HCT116 (cell line): ENCODE measurements around the gene PMEPA1. TPM values are rescaled to one million over a fixed set of nuclear protein-coding genes. Genes with fewer than 3 reads are reported as not detected.

ENCODE experiments used
- ATAC-seq: fragments of 200-7000 bp; cut with Tn5 transposase; 2 replicates; pipeline ENCODE4 v1.9.1; 2020; ENCODE audit warnings: mild to moderate bottlenecking, moderate library complexity
- BruUV-seq: library from RNA; stranded (reverse); fragments of 400-500 nt; replicated peaks from 2 replicates; lab custom pipeline; 2021; lab: Mats Ljungman, UMichigan
- CTCF ChIA-PET: fragments of 300-600 bp; sonication (Branson Sonifier 250); formaldehyde crosslinking; loops from one replicate; lab custom pipeline; 2021; ENCODE audit warnings: antibody characterized with exemption; lab: Charles Lee
- POLR2A ChIA-PET: fragments of 300-600, 350-600 bp; sonication (Branson Sonifier 250); formaldehyde crosslinking; loops from one replicate; lab custom pipeline; 2021; ENCODE audit warnings: antibody characterized with exemption; lab: Charles Lee
- RAD21 ChIA-PET, 2 experiments: fragments of 300-600 bp; sonication (Branson Sonifier 250); formaldehyde crosslinking; loops; one replicate each; lab custom pipeline; 2023; ENCODE audit warnings: low total read pairs in 2 of 2; ENCODE audit not compliant: uncharacterized antibody in 2 of 2, unreplicated experiment in 2 of 2, low non-redundant PET in 1 of 2; lab: Charles Lee
- DNase-seq: peaks from one replicate; pipeline ENCODE4 v3.0.0-alpha.2; 2010; ENCODE audit warnings: low read depth, low spot score
- H2AFZ ChIP-seq: fragments of 200-600 bp; shearing (Covaris generic), sonication (generic); 2 replicates; pipeline ENCODE4 v1.6.1; 2017; ENCODE audit warnings: low read depth, mixed run types, mixed read lengths, antibody characterized with exemption, low read length; ENCODE audit not compliant: poor library complexity, severe bottlenecking
- H3K27ac ChIP-seq: 2 replicates; pipeline ENCODE4 v1.5.1; 2012; ENCODE audit warnings: low read depth, low read length
- H3K27me3 ChIP-seq: fragments of 200-600 bp; sonication (generic); 2 replicates; pipeline ENCODE4 v1.6.1; 2016; ENCODE audit warnings: mixed run types, low read length, mixed read lengths; ENCODE audit not compliant: insufficient read depth
- H3K36me3 ChIP-seq, 2 experiments: fragments of 200-500 bp in 1 of 2; fragments of 200-600 bp in 1 of 2; sonication (Bioruptor generic) in 1 of 2; sonication (generic) in 1 of 2; 2 replicates each; pipeline versions ENCODE4 v1.5.1 to v1.6.1; 2014 to 2016; ENCODE audit warnings: low read length in 2 of 2, inconsistent platforms in 1 of 2, mixed read lengths in 1 of 2, mixed run types in 1 of 2; ENCODE audit not compliant: insufficient read depth in 2 of 2, control insufficient read depth in 1 of 2
- H3K4me1 ChIP-seq, 2 experiments: fragments of 200-600 bp in 1 of 2; sonication (generic) in 1 of 2; 2 replicates each; pipeline versions ENCODE4 v1.5.1 to v1.6.1; 2012 to 2017; ENCODE audit warnings: low read length in 2 of 2, inconsistent platforms in 1 of 2, mild to moderate bottlenecking in 1 of 2, mixed read lengths in 1 of 2, mixed run types in 1 of 2, moderate library complexity in 1 of 2; ENCODE audit not compliant: insufficient read depth in 2 of 2, control insufficient read depth in 1 of 2
- H3K4me2 ChIP-seq: fragments of 200-600 bp; sonication (generic); 2 replicates; pipeline ENCODE4 v1.6.1; 2017; ENCODE audit warnings: mixed run types, low read length, mixed read lengths
- H3K4me3 ChIP-seq, 2 experiments: fragments of 200-600 bp in 1 of 2; sonication (generic) in 1 of 2; replicated peaks in 1 of 2; 2 replicates each; pipeline ENCODE4 v1.5.1; 2011 to 2016; ENCODE audit warnings: low read length in 2 of 2, control low read depth in 1 of 2, low read depth in 1 of 2, mild to moderate bottlenecking in 1 of 2, mixed read lengths in 1 of 2, mixed run types in 1 of 2
- H3K79me2 ChIP-seq: fragments of 200-600 bp; sonication (generic); 2 replicates; pipeline ENCODE4 v1.6.1; 2017; ENCODE audit warnings: mild to moderate bottlenecking, mixed run types, low read length, moderate library complexity, mixed read lengths; ENCODE audit not compliant: insufficient read depth
- H3K9ac ChIP-seq: fragments of 200-600 bp; sonication (generic); 2 replicates; pipeline ENCODE4 v1.6.1; 2016; ENCODE audit warnings: low read length, mixed read lengths
- H3K9me2 ChIP-seq: fragments of 200-600 bp; sonication (generic), shearing (Covaris generic); 2 replicates; pipeline ENCODE4 v1.6.1; 2017; ENCODE audit warnings: mixed run types, mild to moderate bottlenecking, moderate library complexity; ENCODE audit not compliant: insufficient read depth
- H3K9me3 ChIP-seq, 2 experiments: fragments of 200-500 bp in 1 of 2; fragments of 200-600 bp in 1 of 2; sonication (Bioruptor generic) in 1 of 2; sonication (generic) in 1 of 2; 2 replicates each; pipeline ENCODE4 v1.6.1; 2014 to 2017; ENCODE audit warnings: low read length in 2 of 2, mixed read lengths in 2 of 2, inconsistent platforms in 1 of 2, low read depth in 1 of 2, mild to moderate bottlenecking in 1 of 2, mixed run types in 1 of 2, moderate library complexity in 1 of 2; ENCODE audit not compliant: control insufficient read depth in 1 of 2, insufficient read depth in 1 of 2
- H4K20me1 ChIP-seq: fragments of 200-600 bp; sonication (generic), shearing (Covaris generic); 2 replicates; pipeline ENCODE4 v1.6.1; 2017; ENCODE audit warnings: mixed run types, mild to moderate bottlenecking, moderate library complexity; ENCODE audit not compliant: insufficient read depth
- CBX3 ChIP-seq: IDR thresholded peaks from 2 replicates; pipeline ENCODE4 v1.6.1; 2012; ENCODE audit warnings: low read depth
- EGR1 ChIP-seq: IDR thresholded peaks from 2 replicates; pipeline ENCODE4 v1.6.1; 2012; ENCODE audit warnings: low read depth
- EZH2phosphoT487 ChIP-seq: fragments of 200-600 bp; IDR thresholded peaks from 2 replicates; pipeline ENCODE4 v1.6.1; 2018; ENCODE audit warnings: antibody characterized with exemption, borderline replicate concordance
- FOSL1 ChIP-seq: IDR thresholded peaks from 2 replicates; pipeline ENCODE4 v1.6.1; 2012; ENCODE audit warnings: low read depth
- JUND ChIP-seq: IDR thresholded peaks from 2 replicates; pipeline ENCODE4 v1.6.1; 2012
- POLR2A ChIP-seq: IDR thresholded peaks from 2 replicates; pipeline ENCODE4 v1.7.0; 2011; ENCODE audit warnings: borderline replicate concordance; ENCODE audit not compliant: insufficient read depth, insufficient read length; ENCODE audit errors: extremely low read depth
- POLR2AphosphoS5 ChIP-seq: IDR thresholded peaks from 2 replicates; pipeline ENCODE4 v1.6.1; 2011; ENCODE audit warnings: mild to moderate bottlenecking, low read depth, low read length, moderate library complexity
- RAD21 ChIP-seq: IDR thresholded peaks from 2 replicates; pipeline ENCODE4 v1.6.1; 2012; ENCODE audit warnings: low read depth, mild to moderate bottlenecking
- SIN3A ChIP-seq: IDR thresholded peaks from 2 replicates; pipeline ENCODE4 v1.6.1; 2012; ENCODE audit warnings: low read depth
- SP1 ChIP-seq: IDR thresholded peaks from 2 replicates; pipeline ENCODE4 v1.6.1; 2012; ENCODE audit warnings: low read depth
- SRF ChIP-seq: IDR thresholded peaks from 2 replicates; pipeline ENCODE4 v1.6.1; 2012; ENCODE audit warnings: low read depth
- TCF7L2 ChIP-seq: IDR thresholded peaks from 2 replicates; pipeline ENCODE4 v1.7.0; 2011; ENCODE audit warnings: borderline replicate concordance, inconsistent platforms; ENCODE audit not compliant: insufficient read depth, insufficient read length; ENCODE audit errors: extremely low read depth
- YY1 ChIP-seq: IDR thresholded peaks from 2 replicates; pipeline ENCODE4 v1.6.1; 2011; ENCODE audit warnings: low read length, low read depth, moderate library complexity, mild to moderate bottlenecking; ENCODE audit not compliant: insufficient replicate concordance; ENCODE audit errors: extremely low read depth
- ZFX ChIP-seq: fragments of 450-650 bp; IDR thresholded peaks from 2 replicates; pipeline ENCODE4 v1.6.1; 2017
- intact Hi-C: fragments of 100-400 bp; cut with micrococcal nuclease; formaldehyde crosslinking; loops from 2 replicates; pipeline ENCODE4 v1.10.0; 2022
- total RNA-seq: library from RNA; stranded (reverse); gene quantifications from one replicate; pipeline ENCODE4 v1.2.1, GENCODE V29; 2021; ENCODE audit not compliant: unreplicated experiment
- TF ChIP-seq, protein P1 (sequence below): IDR thresholded peaks from 2 replicates; pipeline ENCODE4 v1.6.1; 2012
- TF ChIP-seq, protein P2 (sequence below): IDR thresholded peaks from 2 replicates; pipeline ENCODE4 v1.6.1; 2011; ENCODE audit warnings: mild to moderate bottlenecking, low read length, moderate library complexity; ENCODE audit not compliant: insufficient replicate concordance; ENCODE audit errors: extremely low read depth

PMEPA1 gene
- total RNA-seq, 1 experiment from 2014 or later, result 0.64 TPM

DNA sequence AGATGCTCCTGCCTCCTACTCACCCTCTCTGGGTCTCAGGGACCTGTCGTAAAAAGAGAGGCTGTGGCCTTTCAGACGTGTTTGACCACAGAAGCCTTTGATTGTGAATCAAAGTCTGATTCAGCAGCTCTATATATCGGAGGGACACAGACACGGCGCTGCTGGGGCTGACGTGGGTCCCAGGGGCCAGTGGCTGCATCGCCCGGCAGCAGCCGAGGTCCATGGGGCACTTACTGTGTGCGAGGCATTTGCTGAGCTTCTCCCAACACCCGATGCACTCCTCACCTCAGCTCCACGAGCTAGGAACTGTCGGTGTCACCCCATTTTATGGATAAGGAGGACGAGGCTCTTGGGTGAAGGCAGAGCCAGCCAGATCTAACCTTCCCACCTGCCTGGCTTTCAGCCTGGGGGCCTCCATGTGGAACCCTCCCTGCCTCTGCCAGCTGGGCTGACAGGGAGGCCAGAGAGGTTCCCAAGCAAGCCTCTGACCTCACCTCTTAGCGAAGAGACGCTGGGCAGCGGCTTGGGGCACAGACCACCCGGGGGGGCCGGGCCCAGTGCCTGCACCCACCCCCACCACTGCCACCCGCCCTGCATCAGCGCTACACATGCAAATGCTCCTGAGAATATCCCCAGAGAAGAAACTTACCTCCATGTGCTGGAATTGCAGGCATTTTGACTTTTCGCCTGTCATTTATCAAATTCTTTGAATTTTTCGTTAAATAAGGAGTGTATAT, 19.9 kb downstream of the PMEPA1 start:
- ChIA-PET CTCF (no interaction called here), POLR2A (no interaction called here), RAD21 (no interaction called here)
- intact Hi-C loops, result no loop called here
- Histone ChIP-seq H3K9ac (no peak overlapping the region), H3K4me2 (no peak overlapping the region), H3K9me3 (no peaks in the 10 kb centered on the region), H3K27ac (no peak overlapping the region), H3K79me2 (no peaks in the 10 kb centered on the region), H2AFZ (no peak overlapping the region), H3K4me1 (peaks cover 21 to 29% of the 10 kb centered on the region in 2 experiments), H3K9me2 (no peaks in the 10 kb centered on the region), H3K4me3 (no peak overlapping the region), H3K36me3 (no peaks in the 10 kb centered on the region), H3K27me3 (peaks cover 92% of the 10 kb centered on the region), H4K20me1 (peaks cover 7% of the 10 kb centered on the region; the same call in 1 of the 2 replicates)
- ATAC-seq (no peak), DNase-seq (no peak)
- TF ChIP-seq, protein P1, sequence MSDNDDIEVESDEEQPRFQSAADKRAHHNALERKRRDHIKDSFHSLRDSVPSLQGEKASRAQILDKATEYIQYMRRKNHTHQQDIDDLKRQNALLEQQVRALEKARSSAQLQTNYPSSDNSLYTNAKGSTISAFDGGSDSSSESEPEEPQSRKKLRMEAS, result no peak
- no peak for TF ChIP-seq EGR1
- TF ChIP-seq CBX3, result no peak
- TF ChIP-seq, protein P2, sequence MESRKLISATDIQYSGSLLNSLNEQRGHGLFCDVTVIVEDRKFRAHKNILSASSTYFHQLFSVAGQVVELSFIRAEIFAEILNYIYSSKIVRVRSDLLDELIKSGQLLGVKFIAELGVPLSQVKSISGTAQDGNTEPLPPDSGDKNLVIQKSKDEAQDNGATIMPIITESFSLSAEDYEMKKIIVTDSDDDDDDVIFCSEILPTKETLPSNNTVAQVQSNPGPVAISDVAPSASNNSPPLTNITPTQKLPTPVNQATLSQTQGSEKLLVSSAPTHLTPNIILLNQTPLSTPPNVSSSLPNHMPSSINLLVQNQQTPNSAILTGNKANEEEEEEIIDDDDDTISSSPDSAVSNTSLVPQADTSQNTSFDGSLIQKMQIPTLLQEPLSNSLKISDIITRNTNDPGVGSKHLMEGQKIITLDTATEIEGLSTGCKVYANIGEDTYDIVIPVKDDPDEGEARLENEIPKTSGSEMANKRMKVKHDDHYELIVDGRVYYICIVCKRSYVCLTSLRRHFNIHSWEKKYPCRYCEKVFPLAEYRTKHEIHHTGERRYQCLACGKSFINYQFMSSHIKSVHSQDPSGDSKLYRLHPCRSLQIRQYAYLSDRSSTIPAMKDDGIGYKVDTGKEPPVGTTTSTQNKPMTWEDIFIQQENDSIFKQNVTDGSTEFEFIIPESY, result no peak
- no peak for TF ChIP-seq POLR2AphosphoS5
- BruUV-seq, result no TSS peak

DNA sequence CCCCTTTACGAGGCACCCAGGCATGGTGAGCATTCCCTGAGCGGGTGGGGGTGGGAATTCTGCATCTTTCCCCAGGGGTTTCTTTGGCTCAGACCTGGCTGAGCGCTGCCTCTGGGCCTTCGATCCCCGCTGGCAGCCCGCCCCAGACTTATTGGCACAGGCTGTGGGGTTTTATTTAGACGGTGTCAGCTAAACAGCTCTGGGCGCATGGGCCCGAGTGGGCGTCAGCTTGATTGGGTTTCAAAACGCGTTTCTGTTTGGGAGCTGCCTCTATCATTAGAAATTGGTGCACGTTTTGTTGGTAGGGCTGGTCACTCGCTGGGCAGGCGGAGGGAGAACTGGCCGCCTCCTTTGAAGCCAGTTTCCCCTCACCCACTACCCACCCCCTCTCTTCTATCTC, 21.0 kb downstream of the PMEPA1 start:
- Histone ChIP-seq H3K27me3 (peaks cover 90% of the 10 kb centered on the region), H3K27ac (no peak overlapping the region), H3K36me3 (no peaks in the 10 kb centered on the region), H3K79me2 (no peaks in the 10 kb centered on the region), H3K9me2 (no peaks in the 10 kb centered on the region), H3K4me3 (no peak overlapping the region), H3K4me2 (no peak overlapping the region), H3K9me3 (no peaks in the 10 kb centered on the region), H4K20me1 (0 out of 2 replicates have a peak, but pooled peaks cover under 1% of the 10 kb centered on the region), H3K9ac (no peak overlapping the region), H3K4me1 (peaks cover 14 to 19% of the 10 kb centered on the region in 2 experiments), H2AFZ (no peak overlapping the region)
- no TSS peak for BruUV-seq
- DNase-seq, result no peak
- no peak for TF ChIP-seq FOSL1
- no peak for TF ChIP-seq POLR2A
- TF ChIP-seq, protein P1, result no peak
- TF ChIP-seq SRF, result no peak
- no peak for TF ChIP-seq RAD21
- TF ChIP-seq JUND, result no peak
- TF ChIP-seq CBX3, result no peak
- no peak for TF ChIP-seq ZFX
- TF ChIP-seq EZH2phosphoT487, result no peak
- no peak for TF ChIP-seq SIN3A
- TF ChIP-seq POLR2AphosphoS5, result no peak
- TF ChIP-seq SP1, result no peak
- no peak for TF ChIP-seq YY1
- no peak for TF ChIP-seq TCF7L2
- no peak for TF ChIP-seq EGR1
- intact Hi-C loops, result no loop called here
- CTCF ChIA-PET, result no interaction called here
- POLR2A ChIA-PET, result no interaction called here
- RAD21 ChIA-PET, result no interaction called here
- ATAC-seq, result no peak
